Progenitor cell of endocrine pancreas (in vitro differentiated cells): ENCODE results near the gene U2AF1L4. TPM values are rescaled to one million over a fixed set of nuclear protein-coding genes. Genes with fewer than 3 reads are reported as not detected.

Experiments used
- DNase-seq: peaks from one replicate; pipeline ENCODE4 v3.0.0; 2021; ENCODE audit warnings: low spot score; ENCODE audit not compliant: unreplicated experiment
- H3K27ac Mint-ChIP-seq: 2 replicates; pipeline ENCODE4 v1.8.0; 2021; ENCODE audit warnings: mild to moderate bottlenecking, moderate library complexity, mixed read lengths
- H3K27me3 Mint-ChIP-seq: 2 replicates; pipeline ENCODE4 v1.8.0; 2021; ENCODE audit warnings: mixed read lengths
- H3K36me3 Mint-ChIP-seq: 2 replicates; pipeline ENCODE4 v1.8.0; 2022; ENCODE audit warnings: mixed read lengths; ENCODE audit not compliant: insufficient read depth
- H3K4me1 Mint-ChIP-seq: 2 replicates; pipeline ENCODE4 v1.8.0; 2021; ENCODE audit warnings: low read depth, mixed read lengths
- H3K4me3 Mint-ChIP-seq: 2 replicates; pipeline ENCODE4 v1.8.0; 2021; ENCODE audit warnings: low read depth, mild to moderate bottlenecking, moderate library complexity, mixed read lengths
- H3K9me3 Mint-ChIP-seq: 2 replicates; pipeline ENCODE4 v1.8.0; 2021; ENCODE audit warnings: low read depth, mixed read lengths
- total RNA-seq: library from RNA; stranded (reverse); gene quantifications from 2 replicates; pipeline ENCODE4 v1.2.1, GENCODE V29; 2021
- TF ChIP-seq, protein P1 (sequence below): fragments of 200-600 bp; sonication (generic); IDR thresholded peaks from one replicate; pipeline ENCODE4 v1.5.0; 2021; ENCODE audit warnings: antibody characterized with exemption, mild to moderate bottlenecking; ENCODE audit not compliant: unreplicated experiment

Gene U2AF1L4
- total RNA-seq, 1 donor from 2014 or later, result 37.4 TPM

GRCh38 chr19:35693422-35693821 is 51.8 kb downstream of the U2AF1L4 start:
- no peaks in the 10 kb centered on the region for H3K36me3 Mint-ChIP-seq
- H3K9me3 Mint-ChIP-seq, result no peaks in the 10 kb centered on the region
- no peaks in the 10 kb centered on the region for H3K4me1 Mint-ChIP-seq
- no peak overlapping the region for H3K4me3 Mint-ChIP-seq
- no peak for DNase-seq
- no peak overlapping the region for H3K27ac Mint-ChIP-seq
- H3K27me3 Mint-ChIP-seq, result no peaks in the 10 kb centered on the region
- TF ChIP-seq, protein P1, sequence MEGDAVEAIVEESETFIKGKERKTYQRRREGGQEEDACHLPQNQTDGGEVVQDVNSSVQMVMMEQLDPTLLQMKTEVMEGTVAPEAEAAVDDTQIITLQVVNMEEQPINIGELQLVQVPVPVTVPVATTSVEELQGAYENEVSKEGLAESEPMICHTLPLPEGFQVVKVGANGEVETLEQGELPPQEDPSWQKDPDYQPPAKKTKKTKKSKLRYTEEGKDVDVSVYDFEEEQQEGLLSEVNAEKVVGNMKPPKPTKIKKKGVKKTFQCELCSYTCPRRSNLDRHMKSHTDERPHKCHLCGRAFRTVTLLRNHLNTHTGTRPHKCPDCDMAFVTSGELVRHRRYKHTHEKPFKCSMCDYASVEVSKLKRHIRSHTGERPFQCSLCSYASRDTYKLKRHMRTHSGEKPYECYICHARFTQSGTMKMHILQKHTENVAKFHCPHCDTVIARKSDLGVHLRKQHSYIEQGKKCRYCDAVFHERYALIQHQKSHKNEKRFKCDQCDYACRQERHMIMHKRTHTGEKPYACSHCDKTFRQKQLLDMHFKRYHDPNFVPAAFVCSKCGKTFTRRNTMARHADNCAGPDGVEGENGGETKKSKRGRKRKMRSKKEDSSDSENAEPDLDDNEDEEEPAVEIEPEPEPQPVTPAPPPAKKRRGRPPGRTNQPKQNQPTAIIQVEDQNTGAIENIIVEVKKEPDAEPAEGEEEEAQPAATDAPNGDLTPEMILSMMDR, result no peak

Other genes with a start within 250 kb of the U2AF1L4 start
- 201 and 213 TPM in 2 replicates for gene DMKN, start 231.8 kb downstream of the U2AF1L4 start, total RNA-seq
- gene SBSN, start 217.1 kb downstream of the U2AF1L4 start, total RNA-seq, result 0.16 and 0.24 TPM in 2 replicates
- gene GAPDHS, start 212.0 kb downstream of the U2AF1L4 start, total RNA-seq, result not detected in 2 replicates
- gene TMEM147, start 199.8 kb downstream of the U2AF1L4 start, total RNA-seq, result 94.2 and 95.2 TPM in 2 replicates
- 0.18 TPM in 1 of 2 replicates, not detected in the other for gene ATP4A, start 181.8 kb downstream of the U2AF1L4 start, total RNA-seq
- not detected in 2 replicates for gene PMIS2, start 159.2 kb downstream of the U2AF1L4 start, total RNA-seq
- 32.9 and 34.1 TPM in 2 replicates for gene HAUS5, start 132.7 kb downstream of the U2AF1L4 start, total RNA-seq
- 69.2 and 76.0 TPM in 2 replicates for gene RBM42, start 116.4 kb downstream of the U2AF1L4 start, total RNA-seq
- 1.0 and 1.3 TPM in 2 replicates for gene ETV2, start 103.7 kb downstream of the U2AF1L4 start, total RNA-seq
- 307 and 315 TPM in 2 replicates for gene COX6B1, start 97.1 kb downstream of the U2AF1L4 start, total RNA-seq
- gene UPK1A, start 78.9 kb downstream of the U2AF1L4 start, total RNA-seq, result not detected in 2 replicates
- not detected in 2 replicates for gene ZBTB32, start 40.9 kb downstream of the U2AF1L4 start, total RNA-seq
- 65.0 and 70.2 TPM in 2 replicates for gene KMT2B, start 27.4 kb downstream of the U2AF1L4 start, total RNA-seq
- 5.1 TPM in 2 replicates for gene IGFLR1, start 3.0 kb downstream of the U2AF1L4 start, total RNA-seq
- gene PSENEN, start 233 bp upstream of the U2AF1L4 start, total RNA-seq, result 81.4 and 83.8 TPM in 2 replicates
- gene LIN37, start 3.2 kb upstream of the U2AF1L4 start, total RNA-seq, result 12.7 and 13.1 TPM in 2 replicates
- 0.33 TPM in 1 of 2 replicates, not detected in the other for gene HSPB6, start 11.6 kb upstream of the U2AF1L4 start, total RNA-seq
- gene PROSER3, start 12.8 kb upstream of the U2AF1L4 start, total RNA-seq, result 58.6 and 62.3 TPM in 2 replicates
- 46.3 and 54.3 TPM in 2 replicates for gene ARHGAP33, start 30.1 kb upstream of the U2AF1L4 start, total RNA-seq
- gene PRODH2, start 67.4 kb upstream of the U2AF1L4 start, total RNA-seq, result 5.3 TPM in 2 replicates
- gene NPHS1, start 107.1 kb upstream of the U2AF1L4 start, total RNA-seq, result 15.7 and 17.5 TPM in 2 replicates
- 97.5 and 100.0 TPM in 2 replicates for gene KIRREL2, start 111.5 kb upstream of the U2AF1L4 start, total RNA-seq
- 134 and 135 TPM in 2 replicates for gene APLP1, start 123.2 kb upstream of the U2AF1L4 start, total RNA-seq
- 11.4 and 13.9 TPM in 2 replicates for gene NFKBID, start 155.1 kb upstream of the U2AF1L4 start, total RNA-seq
- 1.6 TPM in 1 of 2 replicates, not detected in the other for gene HCST, start 157.1 kb upstream of the U2AF1L4 start, total RNA-seq
- not detected in 2 replicates for gene TYROBP, start 162.9 kb upstream of the U2AF1L4 start, total RNA-seq
- 31.0 and 31.5 TPM in 2 replicates for gene LRFN3, start 191.0 kb upstream of the U2AF1L4 start, total RNA-seq
- 13.3 and 14.4 TPM in 2 replicates for gene SDHAF1, start 249.8 kb upstream of the U2AF1L4 start, total RNA-seq